ENCODE measurements around the gene ITPKB.

- TF ChIP-seq POLR2AphosphoS5 (IDR thresholded peaks at IDR 0.05; ENCODE audit: low read depth, low read length) = no peak
- TF ChIP-seq POLR2A (IDR thresholded peaks at IDR 0.05; ENCODE audit: low read depth, low read length) = no peak
- no peak for TF ChIP-seq PAX5 (IDR thresholded peaks at IDR 0.05; ENCODE audit: insufficient read depth, low read length, severe bottlenecking)
Measured at GRCh38 chr1:226695335-226695900, 43.7 kb downstream of the ITPKB start.

Data from GM12891 (cell line).